GM12891 (cell line): ENCODE data around the gene ETFBKMT.
"Not testable (repeated sequence)": the region's sequence is repeated elsewhere in the genome, so short reads cannot be mapped to it uniquely, and the experiment has no call there.

Experiments
- DNase-seq: peaks from one replicate; pipeline ENCODE4 v3.0.0; 2011; ENCODE audit warnings: low spot score; ENCODE audit not compliant: insufficient read length
- FAIRE-seq: peaks from 2 replicates; lab custom pipeline; 2011; peaks lifted over from hg19 to GRCh38; lab: Jason Lieb, UNC
- PAX5 ChIP-seq: IDR thresholded peaks from 2 replicates; pipeline ENCODE4 v1.6.1; 2011; ENCODE audit warnings: low read length, moderate library complexity, mild to moderate bottlenecking; ENCODE audit not compliant: insufficient read depth, severe bottlenecking
- POLR2A ChIP-seq: IDR thresholded peaks from 2 replicates; pipeline ENCODE4 v1.6.1; 2011; ENCODE audit warnings: low read depth, low read length, control low read depth
- POLR2AphosphoS5 ChIP-seq: IDR thresholded peaks from 2 replicates; pipeline ENCODE4 v1.6.1; 2011; ENCODE audit warnings: low read depth, low read length, control low read depth
- POU2F2 ChIP-seq: IDR thresholded peaks from 2 replicates; pipeline ENCODE4 v1.6.1; 2011; ENCODE audit warnings: low read depth, mild to moderate bottlenecking, control low read depth, low read length, moderate library complexity
- SPI1 ChIP-seq: IDR thresholded peaks from 2 replicates; pipeline ENCODE4 v1.6.1; 2011; ENCODE audit warnings: low read depth, low read length, control low read depth
- TAF1 ChIP-seq: IDR thresholded peaks from 2 replicates; pipeline ENCODE4 v1.6.1; 2011; ENCODE audit warnings: low read depth, low read length, control low read depth

The ETFBKMT gene

DNA sequence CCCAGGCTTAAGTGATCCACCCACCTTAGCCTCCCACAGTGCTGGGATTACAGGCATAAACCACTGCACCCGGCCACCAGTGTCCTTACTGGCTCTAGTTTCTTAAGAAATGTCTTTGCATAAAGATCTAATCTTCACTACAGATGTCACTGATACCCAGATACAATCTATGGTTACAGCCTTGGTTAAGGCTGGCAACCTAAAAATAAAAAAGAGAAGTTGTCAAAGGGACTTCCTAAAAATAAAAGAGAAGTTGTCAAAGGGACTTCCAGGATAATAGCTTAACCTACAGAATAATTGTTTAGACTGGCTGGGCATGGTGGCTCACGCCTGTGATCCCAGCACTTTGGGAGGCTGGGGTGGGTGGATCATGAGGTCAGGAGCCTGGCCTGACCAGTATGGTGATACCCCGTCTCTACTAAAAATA is 27.6 kb downstream of the ETFBKMT start:
- TF ChIP-seq POLR2A (no peak), TAF1 (no peak), POLR2AphosphoS5 (no peak), SPI1 (peak; percentile 66), PAX5 (no peak), POU2F2 (no peak)
- DNase-seq, result no peak
- FAIRE-seq, result peak; percentile 81

DNA sequence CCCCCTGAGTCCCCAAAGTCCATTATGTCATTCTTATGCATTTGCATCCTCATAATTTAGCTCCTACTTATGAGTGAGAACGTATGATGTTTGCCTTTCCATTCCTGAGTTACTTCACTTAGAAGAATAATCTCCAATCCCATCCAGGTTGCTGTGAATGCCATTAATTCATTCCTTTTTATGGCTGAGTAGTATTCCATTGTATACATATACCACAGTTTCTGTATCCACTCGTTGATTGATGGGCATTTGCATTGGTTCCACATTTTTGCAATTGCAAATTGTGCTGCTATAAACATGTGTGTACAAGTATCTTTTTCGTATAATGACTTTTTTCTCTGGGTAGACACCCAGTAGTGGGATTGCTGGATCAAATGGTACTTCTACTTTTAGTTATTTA is 30.4 kb downstream of the ETFBKMT start:
- DNase-seq, FAIRE-seq: not testable (repeated sequence)

DNA sequence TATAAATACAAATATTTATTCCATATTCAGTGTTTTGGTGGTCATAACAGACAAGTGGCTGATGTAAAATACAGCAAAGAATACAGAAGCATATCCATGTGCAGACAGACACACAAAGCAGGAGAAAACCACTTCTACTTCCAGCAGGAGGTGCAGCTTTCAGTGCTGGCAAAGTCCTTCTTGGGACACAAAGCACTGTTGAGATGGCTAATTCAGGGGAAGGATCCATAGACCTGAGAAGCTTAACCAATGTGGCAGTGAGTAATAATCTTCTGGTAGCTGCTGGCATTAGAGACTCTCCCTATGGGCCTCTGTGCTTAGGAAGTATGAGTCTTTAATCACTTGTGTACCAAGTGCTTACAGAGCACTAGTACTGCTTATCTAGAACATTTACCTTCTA is 42.6 kb downstream of the ETFBKMT start:
- TF ChIP-seq POLR2AphosphoS5 (no peak), SPI1 (no peak), TAF1 (no peak), PAX5 (no peak), POLR2A (no peak), POU2F2 (no peak)
- DNase-seq (no peak), FAIRE-seq (no peak)

- no peak for DNase-seq
- FAIRE-seq, result no peak
- TF ChIP-seq POU2F2 (no peak), PAX5 (no peak), POLR2AphosphoS5 (no peak), SPI1 (no peak)
Observed at GRCh38 chr12:31705621-31706020, 46.1 kb downstream of the ETFBKMT start.

DNA sequence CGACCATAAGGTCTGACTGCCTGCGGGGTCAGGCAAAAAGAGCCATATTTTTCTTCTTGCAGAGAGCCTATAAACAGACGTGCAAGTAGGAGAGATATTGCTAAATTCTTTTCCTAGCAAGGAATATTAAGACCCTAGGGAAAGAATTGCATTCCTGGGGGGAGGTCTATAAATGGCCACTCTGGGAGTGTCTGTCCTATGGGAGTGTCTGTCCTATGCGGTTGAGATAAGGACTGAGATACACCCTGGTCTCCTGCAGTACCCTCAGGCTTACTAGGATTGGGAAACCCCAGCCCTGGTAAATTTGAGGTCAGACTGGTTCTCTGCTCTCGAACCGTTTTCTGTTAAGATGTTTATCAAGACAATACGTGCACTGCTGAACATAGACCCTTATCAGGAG is 48.6 kb downstream of the ETFBKMT start:
- not testable (repeated sequence) for DNase-seq, FAIRE-seq

DNA sequence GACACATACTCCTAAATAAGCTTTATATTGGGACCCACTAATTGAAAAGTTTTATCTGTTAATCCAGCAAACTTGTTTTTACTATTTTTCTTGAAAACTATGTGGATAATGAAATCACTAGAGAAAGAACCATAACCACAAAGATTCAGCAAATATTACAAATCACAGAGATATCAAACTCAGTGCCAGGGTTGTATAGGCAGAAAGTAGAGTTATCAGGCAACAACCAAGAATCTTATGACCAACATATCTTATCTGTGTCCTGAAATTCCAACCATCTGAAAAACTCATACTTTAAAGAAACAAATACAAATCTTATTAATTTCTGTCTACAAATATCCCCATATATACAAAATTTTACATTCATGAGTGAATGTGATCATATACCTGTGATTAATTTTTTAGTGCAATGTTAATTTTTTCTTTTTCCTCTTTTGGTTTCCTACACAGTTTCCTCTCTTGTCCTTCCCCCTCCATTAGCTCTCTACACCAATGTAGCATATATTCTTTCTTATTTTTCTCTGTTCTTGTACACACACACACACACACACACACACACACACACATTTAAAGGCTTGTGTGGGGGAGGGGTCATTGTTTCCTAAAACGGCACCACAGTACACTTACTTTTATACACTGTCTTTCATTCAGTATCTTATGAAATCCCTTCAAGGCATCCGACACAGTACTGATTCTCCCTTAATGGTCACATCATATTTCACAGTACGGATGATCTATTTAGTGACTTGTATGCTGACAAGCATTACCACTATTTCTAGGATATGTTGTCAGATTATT is 50.7 kb downstream of the ETFBKMT start:
- TF ChIP-seq POLR2AphosphoS5 (no peak), TAF1 (no peak), PAX5 (no peak), POLR2A (no peak), POU2F2 (no peak), SPI1 (no peak)
- peak; percentile 33 for FAIRE-seq

DNA sequence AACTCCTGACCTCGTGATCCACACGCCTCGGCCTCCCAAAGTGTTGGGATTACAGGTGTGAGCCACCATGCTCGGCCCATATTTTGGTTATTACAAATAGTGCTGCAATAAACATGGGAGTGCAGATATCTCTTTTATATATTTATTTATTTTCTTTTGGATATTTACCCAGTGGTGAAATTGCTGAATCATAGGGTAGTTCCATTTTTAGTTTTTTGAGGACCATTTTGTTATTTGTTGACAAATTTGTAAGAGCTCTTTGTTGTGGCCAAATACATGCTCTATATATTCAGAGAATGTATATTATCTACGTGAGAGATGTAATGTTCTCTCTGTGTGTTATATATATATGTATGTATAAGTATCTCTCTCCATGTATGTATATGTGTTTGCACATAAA is 53.4 kb downstream of the ETFBKMT start:
- FAIRE-seq (no peak), DNase-seq (no peak)
- no peak for TF ChIP-seq SPI1
- TF ChIP-seq TAF1, result no peak
- no peak for TF ChIP-seq POU2F2
- TF ChIP-seq POLR2AphosphoS5, result no peak
- no peak for TF ChIP-seq POLR2A
- no peak for TF ChIP-seq PAX5

More for the DNA sequence above, 50.7 kb downstream of the ETFBKMT start:
- no peak for DNase-seq

DNA sequence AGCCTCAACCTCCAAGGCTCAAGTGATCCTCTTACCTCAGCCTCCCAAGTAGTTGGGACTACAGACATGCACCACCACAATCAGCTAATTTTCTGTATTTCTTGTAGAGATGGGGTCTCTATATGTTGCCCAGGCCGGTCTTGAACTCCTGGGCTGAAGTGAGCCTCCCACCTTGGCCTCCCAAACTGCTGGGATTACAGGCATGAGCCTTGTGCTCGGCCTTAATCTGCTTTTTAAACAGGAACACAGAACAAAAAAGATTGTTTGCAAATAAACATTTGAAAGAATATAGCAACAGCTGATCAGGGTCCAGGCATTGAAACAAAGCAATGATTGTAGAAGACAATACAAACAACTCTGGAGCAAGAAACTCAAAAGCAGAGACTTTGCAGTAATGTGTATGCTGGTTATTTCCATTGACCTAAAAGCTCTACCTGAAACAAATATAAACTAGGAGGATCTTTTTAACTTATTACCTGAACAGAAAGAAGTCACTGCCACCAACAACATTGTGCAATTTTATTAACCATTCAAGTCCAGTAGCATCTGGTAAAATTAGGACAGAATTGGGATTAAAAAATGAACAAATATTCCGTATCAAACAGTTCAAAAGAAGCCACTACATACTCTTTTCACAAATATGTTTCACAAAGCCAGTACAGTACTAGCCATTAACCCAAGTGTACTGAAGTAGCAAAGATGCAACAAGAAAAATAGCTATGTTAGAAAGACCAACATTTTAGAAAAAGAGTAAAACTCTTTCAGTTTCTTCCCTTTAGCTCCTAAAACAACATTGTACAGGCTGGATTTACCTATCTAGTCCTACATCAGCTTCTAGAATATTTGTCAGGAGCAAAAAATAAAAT is 55.2 kb downstream of the ETFBKMT start:
- DNase-seq, result no peak
- peak; percentile 82 for FAIRE-seq
- TF ChIP-seq SPI1 (no peak), POLR2AphosphoS5 (no peak), POLR2A (no peak), POU2F2 (no peak), PAX5 (no peak), TAF1 (no peak)

DNA sequence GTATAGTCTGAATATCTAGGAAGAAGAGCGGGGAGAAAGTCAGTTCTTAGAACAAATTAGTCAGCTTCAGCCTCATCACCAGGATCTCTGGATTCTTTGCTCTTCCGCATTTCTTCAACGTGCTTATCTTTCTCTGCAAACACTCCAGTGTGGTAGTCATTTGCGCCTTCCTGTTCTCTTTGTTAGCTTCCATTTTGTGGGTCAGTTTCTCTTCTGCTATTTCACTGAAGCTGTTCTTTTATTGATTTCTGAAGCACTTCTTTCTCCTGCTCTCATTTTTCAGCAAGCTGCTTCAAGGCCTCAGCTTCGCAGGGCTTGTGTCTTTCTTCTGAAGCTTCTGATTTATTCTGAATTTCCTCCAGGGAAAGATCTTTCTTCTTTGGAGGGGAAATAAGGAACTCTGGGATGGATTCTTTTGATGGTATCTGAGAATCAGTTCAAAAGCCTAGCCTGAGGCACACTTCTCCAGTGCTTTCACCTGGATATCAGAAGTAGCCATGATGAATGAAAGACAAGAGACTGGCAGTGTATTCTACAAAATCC is 55.9 kb downstream of the ETFBKMT start:
- peak; percentile 88 for TF ChIP-seq POLR2A
- TF ChIP-seq SPI1, result peak; percentile 92
- TF ChIP-seq POLR2AphosphoS5, result peak; percentile 72; the same call in 1 of the 2 replicates
- TF ChIP-seq TAF1, result peak; percentile 77; the same call in 1 of the 2 replicates
- no peak for TF ChIP-seq PAX5

GRCh38 chr12:31716998-31717397 is 57.5 kb downstream of the ETFBKMT start:
- DNase-seq, result not testable (repeated sequence)
- FAIRE-seq, result peak; percentile 76

More for the DNA sequence above, 55.9 kb downstream of the ETFBKMT start:
- peak; percentile 82 for FAIRE-seq
- DNase-seq, result no peak

DNA sequence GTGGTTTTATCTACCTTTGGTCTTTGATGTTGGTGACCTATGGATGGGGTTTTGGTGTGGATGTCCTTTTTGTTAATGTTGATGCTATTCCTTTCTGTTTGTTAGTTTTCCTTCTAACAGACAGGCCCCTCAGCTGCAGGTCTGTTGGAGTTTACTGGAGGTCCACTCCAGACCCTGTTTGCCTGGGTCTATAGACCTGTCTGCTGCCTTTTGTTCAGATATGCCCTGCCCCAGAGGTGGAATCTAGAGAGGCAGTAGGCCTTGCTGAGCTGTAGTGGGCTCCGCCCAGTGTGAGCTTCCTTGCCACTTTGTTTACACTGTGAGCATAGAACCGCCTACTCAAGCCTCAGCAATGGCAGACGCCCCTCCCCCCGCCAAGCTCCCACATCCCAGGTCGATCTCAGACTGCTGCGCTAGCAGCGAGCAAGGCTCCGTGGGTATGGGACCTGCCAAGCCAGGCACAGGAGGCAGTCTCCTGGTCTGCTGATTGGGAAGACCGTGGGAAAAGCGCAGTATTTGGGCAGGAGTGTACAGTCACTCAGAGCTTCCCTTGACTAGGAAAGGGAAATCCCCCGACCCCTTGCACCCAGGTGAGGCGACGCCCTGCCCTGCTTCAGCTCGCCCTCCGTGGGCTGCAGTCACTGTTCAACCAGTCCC is 59.2 kb downstream of the ETFBKMT start:
- not testable (repeated sequence) for FAIRE-seq, DNase-seq
